CD4-positive, alpha-beta T cell (primary cell): ENCODE data around the gene CREG1. TPM values are rescaled to one million over a fixed set of nuclear protein-coding genes. Genes with fewer than 3 reads are reported as not detected.

Experiments used
- ATAC-seq: fragments of 200-7000 bp; cut with Tn5 transposase; one replicate; pipeline ENCODE4 v1.10.0; 2022; ENCODE audit warnings: mild to moderate bottlenecking; ENCODE audit not compliant: poor library complexity
- CTCF ChIA-PET: fragments of 350-600 bp; sonication (Branson Sonifier 250); formaldehyde crosslinking; loops from one replicate; lab custom pipeline; 2021; ENCODE audit warnings: antibody characterized with exemption, inconsistent platforms; lab: Charles Lee
- POLR2A ChIA-PET: fragments of 350-600 bp; sonication (Branson Sonifier 250); formaldehyde crosslinking; loops from one replicate; lab custom pipeline; 2021; ENCODE audit warnings: antibody characterized with exemption, inconsistent platforms; lab: Charles Lee
- DNase-seq, 14 experiments: peaks; one replicate each; pipeline ENCODE4 v3.0.0-alpha.2; 2013 to 2020; ENCODE audit warnings: mixed read lengths in 2 of 14
- H3K27ac ChIP-seq, 2 donors: one replicate each; pipeline versions ENCODE4 v1.5.1 to v1.7.0; 2013; ENCODE audit warnings: low read length in 2 of 2, low read depth in 1 of 2, mild to moderate bottlenecking in 1 of 2
- H3K27me3 ChIP-seq, 2 experiments: 1 replicate in 1 of 2; 2 replicates in 1 of 2; pipeline versions ENCODE4 v1.6.1 to v1.7.0; 2013; ENCODE audit warnings: low read length in 2 of 2, control low read depth in 1 of 2, mild to moderate bottlenecking in 1 of 2, moderate library complexity in 1 of 2; ENCODE audit not compliant: insufficient read depth in 2 of 2, control insufficient read depth in 1 of 2
- H3K36me3 ChIP-seq: one replicate; pipeline ENCODE4 v1.6.1; 2013; ENCODE audit warnings: low read length, control low read depth; ENCODE audit not compliant: insufficient read depth
- H3K4me1 ChIP-seq: one replicate; pipeline ENCODE4 v1.6.1; 2013; ENCODE audit warnings: low read length, control low read depth; ENCODE audit not compliant: insufficient read depth
- H3K4me3 ChIP-seq: one replicate; pipeline ENCODE4 v1.5.1; 2013; ENCODE audit warnings: mild to moderate bottlenecking, low read length, moderate library complexity
- H3K9me3 ChIP-seq, 2 experiments: 1 replicate in 1 of 2; 2 replicates in 1 of 2; pipeline versions ENCODE4 v1.6.1 to v1.7.0; 2013; ENCODE audit warnings: low read length in 2 of 2, mild to moderate bottlenecking in 2 of 2, control low read depth in 1 of 2, moderate library complexity in 1 of 2; ENCODE audit not compliant: control insufficient read depth in 1 of 2, insufficient read depth in 1 of 2
- H3K27ac Mint-ChIP-seq: one replicate; pipeline ENCODE4 v1.8.0; 2020; ENCODE audit warnings: mixed read lengths
- H3K27me3 Mint-ChIP-seq: one replicate; pipeline ENCODE4 v1.8.0; 2021; ENCODE audit warnings: mixed read lengths
- H3K36me3 Mint-ChIP-seq: one replicate; pipeline ENCODE4 v1.8.0; 2021; ENCODE audit warnings: low read depth, mixed read lengths
- H3K4me1 Mint-ChIP-seq: one replicate; pipeline ENCODE4 v1.8.0; 2021; ENCODE audit warnings: low read depth, mixed read lengths
- H3K4me3 Mint-ChIP-seq: one replicate; pipeline ENCODE4 v1.8.0; 2020; ENCODE audit warnings: mild to moderate bottlenecking, mixed read lengths
- H3K9me3 Mint-ChIP-seq: one replicate; pipeline ENCODE4 v1.8.0; 2020; ENCODE audit warnings: mixed read lengths
- intact Hi-C, 2 experiments: fragments of 100-400 bp; cut with DNase I in 1 of 2; cut with micrococcal nuclease in 1 of 2; formaldehyde crosslinking; loops; one replicate each; pipeline versions ENCODE4 v1.15.1 to v1.9.0; 2023 to 2025; cut with DNase I, micrococcal nuclease
- total RNA-seq, 174 experiments: library from RNA in 2 of 174; stranded (reverse) in 2 of 174; gene quantifications; one replicate each; pipeline ENCODE4 v1.2.3 and lab custom pipeline; 2021 to 2026
- TF ChIP-seq, protein P1 (sequence below): fragments of 200-600 bp; IDR thresholded peaks from one replicate; pipeline ENCODE4 v1.8.0; 2022; ENCODE audit warnings: antibody characterized with exemption, mild to moderate bottlenecking

CREG1 gene
- total RNA-seq, 2 experiments from 2014 or later = 10.7 to 11.2 TPM

DNA sequence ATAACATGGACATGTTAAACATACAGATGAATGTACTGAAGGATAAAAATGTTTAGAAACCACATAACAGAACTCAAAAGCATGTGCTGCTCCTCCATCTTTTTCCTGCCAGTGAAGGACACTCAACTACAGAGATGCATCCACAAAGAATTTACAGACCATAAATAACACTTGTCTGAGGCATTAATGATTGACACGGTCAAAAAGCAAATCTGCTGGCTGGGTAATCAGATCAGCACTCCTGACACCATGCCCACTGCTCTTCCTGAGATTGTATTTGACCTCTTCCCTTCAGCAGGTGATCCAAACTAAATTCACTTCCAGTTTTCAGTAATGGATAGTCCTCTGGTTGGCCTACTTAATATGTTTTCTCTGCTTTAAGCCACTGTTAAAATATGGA lies 6.6 kb downstream of the CREG1 start:
- POLR2A ChIA-PET = no interaction called here
- Mint-ChIP-seq H3K36me3 (peaks cover 41% of the 10 kb centered on the region), H3K4me1 (peaks cover 32% of the 10 kb centered on the region), H3K27me3 (no peaks in the 10 kb centered on the region), H3K9me3 (no peaks in the 10 kb centered on the region), H3K27ac (no peak overlapping the region), H3K4me3 (no peak overlapping the region)
- ATAC-seq = no peak
- peaks cover 16% of the 10 kb centered on the region for H3K36me3 ChIP-seq
- TF ChIP-seq, protein P1, sequence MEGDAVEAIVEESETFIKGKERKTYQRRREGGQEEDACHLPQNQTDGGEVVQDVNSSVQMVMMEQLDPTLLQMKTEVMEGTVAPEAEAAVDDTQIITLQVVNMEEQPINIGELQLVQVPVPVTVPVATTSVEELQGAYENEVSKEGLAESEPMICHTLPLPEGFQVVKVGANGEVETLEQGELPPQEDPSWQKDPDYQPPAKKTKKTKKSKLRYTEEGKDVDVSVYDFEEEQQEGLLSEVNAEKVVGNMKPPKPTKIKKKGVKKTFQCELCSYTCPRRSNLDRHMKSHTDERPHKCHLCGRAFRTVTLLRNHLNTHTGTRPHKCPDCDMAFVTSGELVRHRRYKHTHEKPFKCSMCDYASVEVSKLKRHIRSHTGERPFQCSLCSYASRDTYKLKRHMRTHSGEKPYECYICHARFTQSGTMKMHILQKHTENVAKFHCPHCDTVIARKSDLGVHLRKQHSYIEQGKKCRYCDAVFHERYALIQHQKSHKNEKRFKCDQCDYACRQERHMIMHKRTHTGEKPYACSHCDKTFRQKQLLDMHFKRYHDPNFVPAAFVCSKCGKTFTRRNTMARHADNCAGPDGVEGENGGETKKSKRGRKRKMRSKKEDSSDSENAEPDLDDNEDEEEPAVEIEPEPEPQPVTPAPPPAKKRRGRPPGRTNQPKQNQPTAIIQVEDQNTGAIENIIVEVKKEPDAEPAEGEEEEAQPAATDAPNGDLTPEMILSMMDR = no peak
- H3K27ac ChIP-seq = no peak overlapping the region
- intact Hi-C loops = no loop called here
- CTCF ChIA-PET = no interaction called here
- no peak overlapping the region for H3K4me3 ChIP-seq
- no peaks in the 10 kb centered on the region for H3K4me1 ChIP-seq
- no peak for DNase-seq
- no peaks in the 10 kb centered on the region for H3K9me3 ChIP-seq
- no peaks in the 10 kb centered on the region for H3K27me3 ChIP-seq

- H3K4me1 ChIP-seq = no peaks in the 10 kb centered on the region
- no peaks in the 10 kb centered on the region for H3K27me3 Mint-ChIP-seq
- ChIA-PET POLR2A (no interaction called here), CTCF (no interaction called here)
- DNase-seq (no peak), ATAC-seq (no peak)
- no peak overlapping the region for H3K4me3 ChIP-seq
- H3K4me3 Mint-ChIP-seq = no peak overlapping the region
- intact Hi-C loops = no loop called here
- H3K27ac Mint-ChIP-seq = no peak overlapping the region
- peaks cover 54% of the 10 kb centered on the region for H3K36me3 Mint-ChIP-seq
- TF ChIP-seq, protein P1 = no peak
- H3K36me3 ChIP-seq = peaks cover 16% of the 10 kb centered on the region
- H3K27me3 ChIP-seq = no peaks in the 10 kb centered on the region
- H3K9me3 Mint-ChIP-seq = no peaks in the 10 kb centered on the region
- no peaks in the 10 kb centered on the region for H3K9me3 ChIP-seq
- H3K4me1 Mint-ChIP-seq = peaks cover 24% of the 10 kb centered on the region
- H3K27ac ChIP-seq = no peak overlapping the region
These were observed 8.2 kb downstream of the CREG1 start for GRCh38 chr1:167545349-167545748.

- ChIA-PET CTCF (no interaction called here), POLR2A (no interaction called here)
- Histone ChIP-seq H3K4me3 (no peak overlapping the region), H3K36me3 (peaks cover 16% of the 10 kb centered on the region), H3K4me1 (no peaks in the 10 kb centered on the region), H3K27me3 (no peaks in the 10 kb centered on the region), H3K9me3 (no peaks in the 10 kb centered on the region), H3K27ac (no peak overlapping the region)
- H3K9me3 Mint-ChIP-seq = no peaks in the 10 kb centered on the region
- DNase-seq (no peak), ATAC-seq (no peak)
- TF ChIP-seq, protein P1 = no peak
- peaks cover 24% of the 10 kb centered on the region for H3K4me1 Mint-ChIP-seq
- no peak overlapping the region for H3K4me3 Mint-ChIP-seq
- no peak overlapping the region for H3K27ac Mint-ChIP-seq
- H3K27me3 Mint-ChIP-seq = no peaks in the 10 kb centered on the region
- H3K36me3 Mint-ChIP-seq = peaks cover 56% of the 10 kb centered on the region
- intact Hi-C loops = loop anchor here in 1 of 2 experiments (5.0 kb wide), 1 partner anchor 637 kb away; no protein-coding TSS in a partner anchor
These were observed 9.0 kb downstream of the CREG1 start for GRCh38 chr1:167544447-167545093.
